ENCODE measurements around the gene CENPI.
"Not testable (repeated sequence)": the region's sequence is repeated elsewhere in the genome, so short reads cannot be mapped to it uniquely, and the experiment has no call there.

GRCh38 chrX:101056551-101056950, 41.5 kb upstream of the CENPI start:
- TF ChIP-seq SRF (IDR thresholded peaks at IDR 0.05; ENCODE audit: low read depth); MAX (IDR thresholded peaks at IDR 0.05); POLR2A (IDR thresholded peaks at IDR 0.05; ENCODE audit: borderline replicate concordance, extremely low read depth, insufficient read depth, insufficient read length); ZNF274 (IDR thresholded peaks at IDR 0.05; ENCODE audit: low read depth, low read length); EZH2 (IDR thresholded peaks at IDR 0.05); ZBTB33 (IDR thresholded peaks at IDR 0.05; ENCODE audit: extremely low read depth, insufficient replicate concordance, low read length); POLR2AphosphoS5 (IDR thresholded peaks at IDR 0.05; ENCODE audit: low read depth, low read length); RAD21 (IDR thresholded peaks at IDR 0.05; ENCODE audit: low read depth): not testable (repeated sequence)
- TF ChIP-seq, protein P1, sequence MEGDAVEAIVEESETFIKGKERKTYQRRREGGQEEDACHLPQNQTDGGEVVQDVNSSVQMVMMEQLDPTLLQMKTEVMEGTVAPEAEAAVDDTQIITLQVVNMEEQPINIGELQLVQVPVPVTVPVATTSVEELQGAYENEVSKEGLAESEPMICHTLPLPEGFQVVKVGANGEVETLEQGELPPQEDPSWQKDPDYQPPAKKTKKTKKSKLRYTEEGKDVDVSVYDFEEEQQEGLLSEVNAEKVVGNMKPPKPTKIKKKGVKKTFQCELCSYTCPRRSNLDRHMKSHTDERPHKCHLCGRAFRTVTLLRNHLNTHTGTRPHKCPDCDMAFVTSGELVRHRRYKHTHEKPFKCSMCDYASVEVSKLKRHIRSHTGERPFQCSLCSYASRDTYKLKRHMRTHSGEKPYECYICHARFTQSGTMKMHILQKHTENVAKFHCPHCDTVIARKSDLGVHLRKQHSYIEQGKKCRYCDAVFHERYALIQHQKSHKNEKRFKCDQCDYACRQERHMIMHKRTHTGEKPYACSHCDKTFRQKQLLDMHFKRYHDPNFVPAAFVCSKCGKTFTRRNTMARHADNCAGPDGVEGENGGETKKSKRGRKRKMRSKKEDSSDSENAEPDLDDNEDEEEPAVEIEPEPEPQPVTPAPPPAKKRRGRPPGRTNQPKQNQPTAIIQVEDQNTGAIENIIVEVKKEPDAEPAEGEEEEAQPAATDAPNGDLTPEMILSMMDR (IDR thresholded peaks at IDR 0.05 in 2 of 3, conservative IDR thresholded peaks at IDR 0.05 in 1 of 3; ENCODE audit: borderline replicate concordance in 1 of 3, insufficient read depth in 1 of 3, low read depth in 2 of 3, low read length in 2 of 3) = not testable (repeated sequence)

Data from HCT116 (cell line).